ENCODE measurements around the gene ASTN1.

The ASTN1 gene

GRCh38 chr1:176843352-176844297 lies 320.9 kb downstream of the ASTN1 start:
- peak; percentile 43 for DNase-seq (ENCODE audit: low read depth)
- H3K4me3 ChIP-seq (ENCODE audit: control insufficient read depth, low read depth, low read length), result no peak overlapping the region
- peak; percentile 50 for TF ChIP-seq CTCF (IDR thresholded peaks at IDR 0.05; ENCODE audit: control insufficient read depth, insufficient read depth, low read depth, low read length, missing control alignments)

DNA sequence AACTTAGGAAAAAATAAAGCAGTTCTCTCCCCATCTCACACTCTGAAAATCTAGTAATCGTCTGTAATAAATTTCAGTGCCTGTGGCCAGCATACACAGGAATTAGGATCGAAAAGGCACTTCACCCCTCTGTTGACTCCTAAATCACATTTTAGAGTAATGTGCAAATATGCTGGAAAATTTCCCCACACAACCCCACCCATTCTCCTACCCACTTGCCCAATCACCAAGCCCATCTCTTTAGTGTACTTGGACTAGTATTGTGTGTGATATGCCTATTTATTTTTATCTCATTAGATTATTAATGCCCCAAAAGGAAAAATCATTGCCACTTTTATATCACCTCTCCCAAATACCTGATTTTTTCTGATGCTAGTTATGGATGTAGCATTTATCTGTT lies 323.3 kb downstream of the ASTN1 start:
- TF ChIP-seq CTCF (IDR thresholded peaks at IDR 0.05; ENCODE audit: control insufficient read depth, insufficient read depth, low read depth, low read length, missing control alignments), result no peak
- no peak for DNase-seq (ENCODE audit: low read depth)
- H3K4me3 ChIP-seq (ENCODE audit: control insufficient read depth, low read depth, low read length), result no peak overlapping the region

GRCh38 chr1:176839216-176839615 lies 325.3 kb downstream of the ASTN1 start:
- DNase-seq (ENCODE audit: low read depth), result no peak
- H3K4me3 ChIP-seq (ENCODE audit: control insufficient read depth, low read depth, low read length), result no peak overlapping the region
- TF ChIP-seq CTCF (IDR thresholded peaks at IDR 0.05; ENCODE audit: control insufficient read depth, insufficient read depth, low read depth, low read length, missing control alignments), result no peak

DNA sequence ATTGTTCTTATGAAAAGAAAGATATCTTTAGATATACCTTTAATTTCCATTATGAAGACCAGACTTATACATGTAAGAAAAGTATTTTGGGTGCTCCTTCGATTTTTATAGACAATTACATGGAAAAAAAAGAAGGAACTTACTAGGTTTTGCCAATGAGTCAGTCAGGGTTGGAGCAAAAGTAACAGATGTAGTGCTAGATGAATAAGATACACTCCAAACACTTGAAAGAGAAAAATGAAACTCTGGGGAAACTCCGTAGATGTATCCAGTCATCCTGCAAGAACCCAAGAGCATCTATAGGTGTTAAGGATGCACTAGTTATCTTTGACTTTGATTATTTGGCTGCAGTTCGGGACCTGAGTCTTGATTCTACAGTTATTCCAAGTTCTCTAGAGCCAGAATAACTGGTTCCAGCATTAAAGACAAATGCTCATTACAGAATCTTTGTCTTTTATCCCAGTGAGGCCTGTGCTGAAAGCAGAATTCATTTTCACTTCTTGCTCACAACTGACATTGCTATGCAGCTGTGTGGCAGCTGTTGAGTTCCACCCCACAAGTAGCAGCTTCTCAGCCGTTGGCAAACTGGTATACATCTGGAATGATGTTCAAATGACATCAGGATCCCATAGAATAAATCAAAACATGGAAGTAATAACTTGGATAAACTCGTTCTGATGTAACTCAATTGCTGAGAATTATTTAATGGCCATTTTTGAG lies 326.1 kb downstream of the ASTN1 start:
- no peak for TF ChIP-seq CTCF (IDR thresholded peaks at IDR 0.05; ENCODE audit: control insufficient read depth, insufficient read depth, low read depth, low read length, missing control alignments)
- no peak for DNase-seq (ENCODE audit: low read depth)
- no peak overlapping the region for H3K4me3 ChIP-seq (ENCODE audit: control insufficient read depth, low read depth, low read length)

DNA sequence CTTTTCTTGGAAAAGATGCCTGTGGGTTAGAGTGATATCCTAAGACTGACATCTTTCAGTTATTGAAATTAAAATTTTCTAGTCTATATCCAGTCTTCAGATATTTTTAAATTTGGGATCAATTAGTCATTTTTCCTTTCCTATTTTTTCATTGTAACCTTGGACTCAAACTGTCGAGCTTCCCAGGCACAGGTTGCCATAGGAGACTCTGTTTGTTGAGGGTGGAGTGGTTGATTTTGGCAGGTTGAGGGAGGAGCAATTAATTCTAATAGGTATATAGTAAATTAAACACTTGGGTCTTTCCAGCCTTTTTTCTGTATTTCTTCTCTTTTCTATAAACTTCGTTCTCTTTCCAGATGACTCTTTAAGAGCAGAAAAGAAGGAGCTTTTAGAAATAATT lies 326.8 kb downstream of the ASTN1 start:
- DNase-seq (ENCODE audit: low read depth), result no peak
- no peak overlapping the region for H3K4me3 ChIP-seq (ENCODE audit: control insufficient read depth, low read depth, low read length)
- no peak for TF ChIP-seq CTCF (IDR thresholded peaks at IDR 0.05; ENCODE audit: control insufficient read depth, insufficient read depth, low read depth, low read length, missing control alignments)

DNA sequence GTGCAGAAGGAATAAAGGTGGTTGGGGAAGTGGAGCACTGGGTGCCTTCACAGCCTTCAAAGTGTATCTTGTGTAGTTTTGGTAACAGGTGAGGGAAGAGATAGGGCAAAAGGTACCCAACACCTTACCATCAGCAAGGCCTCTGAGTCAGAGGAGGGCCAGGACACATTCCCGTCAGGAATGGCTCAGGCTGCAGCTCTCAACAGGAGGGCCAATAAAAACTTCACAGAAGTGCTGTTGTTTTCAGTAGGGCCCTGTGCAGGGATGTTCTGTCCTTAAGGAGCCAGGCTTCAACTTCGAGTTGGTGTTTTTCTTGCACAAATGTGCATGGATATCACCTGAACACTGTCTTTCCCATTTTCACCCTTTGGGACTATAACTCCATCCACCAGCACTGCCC lies 333.4 kb downstream of the ASTN1 start:
- no peak for DNase-seq (ENCODE audit: low read depth)
- H3K4me3 ChIP-seq (ENCODE audit: control insufficient read depth, low read depth, low read length), result no peak overlapping the region
- TF ChIP-seq CTCF (IDR thresholded peaks at IDR 0.05; ENCODE audit: control insufficient read depth, insufficient read depth, low read depth, low read length, missing control alignments), result no peak

All from AG09309 (cell line).